Measurements from ENCODE around the gene EPHA2. TPM values are rescaled to one million over a fixed set of nuclear protein-coding genes. Genes with fewer than 3 reads are reported as not detected.

Gene EPHA2
- total and polyA plus RNA-seq, 12 donors: 0.83 to 49.5 (median 14.8) TPM

GRCh38 chr1:16140068-16140596 is 15.7 kb downstream of the EPHA2 start:
- WGBS, 4 donors: 62 to 100% (median 91%) methylated on average over 2 to 7 of the region's 7 CpGs
- H3K27ac ChIP-seq: peak overlapping the region; percentile 58 to 98 (median 61)
- peaks cover 37 to 61% of the 10 kb centered on the region in 2 donors for H3K4me1 ChIP-seq (replicated peaks in 1 of 2)
- no peak for DNase-seq
- peaks cover 0 to 26% of the 10 kb centered on the region in 2 donors for H3K36me3 ChIP-seq (replicated peaks in 1 of 2)
- H3K27me3 ChIP-seq: no peaks in the 10 kb centered on the region
- TF ChIP-seq CTCF (IDR thresholded peaks at IDR 0.05) (no peak), POLR2A (IDR thresholded peaks at IDR 0.05) (no peak)
- intact Hi-C loops (cut with DNase I): no loop called here
- no peaks in the 10 kb centered on the region for H3K9me3 ChIP-seq (replicated peaks in 1 of 3)
- H3K4me3 ChIP-seq: no peak overlapping the region

- Histone ChIP-seq H3K27me3 (no peaks in the 10 kb centered on the region), H3K4me1 (replicated peaks in 1 of 2) (peaks cover 31 to 55% of the 10 kb centered on the region in 2 donors), H3K4me3 (no peak overlapping the region), H3K36me3 (replicated peaks in 1 of 2) (peaks cover 0 to 32% of the 10 kb centered on the region in 2 donors), H3K9me3 (replicated peaks in 1 of 3) (no peaks in the 10 kb centered on the region), H3K27ac (peak overlapping the region in 4 of 5 donors; percentile 58 to 98 (median 70))
- WGBS, 4 donors: 60 to 72% (median 70%) methylated on average over 3 of the region's 3 CpGs
- DNase-seq: no peak
- intact Hi-C loops (cut with DNase I): loop anchor here in 1 of 2 donors (10.0 kb wide), 1 partner anchor 55 kb away; no protein-coding TSS in a partner anchor
- TF ChIP-seq CTCF (IDR thresholded peaks at IDR 0.05) (no peak), POLR2A (IDR thresholded peaks at IDR 0.05) (no peak)
Observed at GRCh38 chr1:16139473-16139962, 16.4 kb downstream of the EPHA2 start.

- no peak for TF ChIP-seq POLR2A (IDR thresholded peaks at IDR 0.05)
- TF ChIP-seq CTCF (IDR thresholded peaks at IDR 0.05): peak in 4 of 6 experiments; percentile 6 to 39 (median 24)
- intact Hi-C loops (cut with DNase I): loop anchor here in 1 of 2 donors (10.0 kb wide), 1 partner anchor 54 kb away; no protein-coding TSS in a partner anchor
- Histone ChIP-seq H3K4me3 (no peak overlapping the region), H3K9me3 (replicated peaks in 1 of 3) (no peaks in the 10 kb centered on the region), H3K27me3 (no peaks in the 10 kb centered on the region), H3K4me1 (replicated peaks in 1 of 2) (peaks cover 28 to 48% of the 10 kb centered on the region in 2 donors), H3K27ac (peak overlapping the region in 4 of 5 donors; percentile 4 to 98 (median 70)), H3K36me3 (replicated peaks in 1 of 2) (peaks cover 0 to 40% of the 10 kb centered on the region in 2 donors)
- 47 to 77% (median 59%) methylated on average over 7 to 9 of the region's 9 CpGs for WGBS, 4 donors
- peak in 6 of 7 donors; percentile 57 to 77 (median 62) for DNase-seq
Observed at GRCh38 chr1:16138772-16139221, 17.1 kb downstream of the EPHA2 start.

- Histone ChIP-seq H3K9me3 (replicated peaks in 1 of 3) (no peaks in the 10 kb centered on the region), H3K27ac (peak overlapping the region in 1 of 5 donors; percentile 98), H3K4me3 (no peak overlapping the region), H3K36me3 (replicated peaks in 1 of 2) (peaks cover 0 to 48% of the 10 kb centered on the region in 2 donors), H3K27me3 (no peaks in the 10 kb centered on the region), H3K4me1 (replicated peaks in 1 of 2) (peaks cover 28 to 43% of the 10 kb centered on the region in 2 donors)
- TF ChIP-seq CTCF (IDR thresholded peaks at IDR 0.05): no peak
- no peak for TF ChIP-seq POLR2A (IDR thresholded peaks at IDR 0.05)
- no peak for DNase-seq
- intact Hi-C loops (cut with DNase I): loop anchor here in 1 of 2 donors (10.0 kb wide), 1 partner anchor 53 kb away; no protein-coding TSS in a partner anchor
- WGBS, 4 donors: 89 to 94% (median 90%) methylated on average over 14 to 31 of the region's 31 CpGs
Observed at GRCh38 chr1:16137890-16138467, 17.9 kb downstream of the EPHA2 start.

All from adrenal gland (tissue), 12 donors.